ENCODE results near the gene RPL11.
"Not testable (repeated sequence)": the region's sequence is repeated elsewhere in the genome, so short reads cannot be mapped to it uniquely, and the experiment has no call there.

RPL11 gene

DNA sequence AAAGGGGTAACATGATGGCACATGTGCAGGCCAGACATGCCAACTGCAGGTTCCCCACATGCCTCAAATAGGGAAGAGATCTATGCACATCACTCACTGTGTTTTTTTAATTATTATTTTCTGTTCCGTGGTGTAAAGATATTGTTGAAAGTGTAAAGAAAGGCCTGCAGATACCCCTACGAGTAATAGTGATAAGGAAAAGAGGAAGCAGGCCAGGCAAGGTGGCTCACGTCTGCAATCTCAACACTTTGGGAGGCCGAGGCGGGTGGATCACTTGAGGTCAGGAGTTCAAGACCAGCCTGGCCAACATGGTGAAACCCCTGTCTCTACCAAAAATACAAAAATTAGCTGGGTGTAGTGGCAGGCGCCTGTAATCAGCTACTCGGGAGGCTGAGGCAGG lies 6.4 kb upstream of the RPL11 start:
- not testable (repeated sequence) for DNase-seq (ENCODE audit: low read depth, low spot score)

- DNase-seq (ENCODE audit: low read depth, low spot score), result not testable (repeated sequence)
Measured at GRCh38 chr1:23687680-23688079, 3.9 kb upstream of the RPL11 start.

- not testable (repeated sequence) for DNase-seq (ENCODE audit: low read depth, low spot score)
Measured at GRCh38 chr1:23688281-23688680, 3.3 kb upstream of the RPL11 start.

DNA sequence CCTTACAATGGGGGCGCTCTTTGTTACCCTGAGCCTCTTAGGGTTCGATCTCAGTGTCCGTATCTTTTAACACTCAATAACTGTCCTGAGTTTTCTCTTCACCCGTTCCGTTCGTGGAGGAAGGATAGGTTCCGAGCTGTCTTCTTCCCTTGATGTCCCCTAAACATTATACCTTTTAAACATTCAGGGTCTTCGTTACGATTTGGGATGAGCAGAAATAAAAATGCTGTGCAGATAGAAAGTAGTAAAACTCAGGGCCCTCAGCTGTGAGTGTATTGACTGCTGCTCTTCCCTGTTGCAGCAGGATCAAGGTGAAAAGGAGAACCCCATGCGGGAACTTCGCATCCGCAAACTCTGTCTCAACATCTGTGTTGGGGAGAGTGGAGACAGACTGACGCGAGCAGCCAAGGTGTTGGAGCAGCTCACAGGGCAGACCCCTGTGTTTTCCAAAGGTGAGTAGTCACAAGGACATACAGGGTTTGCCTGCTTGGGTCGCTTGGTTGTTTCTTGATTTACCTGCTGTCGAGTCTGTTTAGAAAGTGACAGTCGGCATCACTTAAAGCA lies 784 bp downstream of the RPL11 start:
- no peak for DNase-seq (ENCODE audit: low read depth, low spot score)

GRCh38 chr1:23693599-23693998 lies 2.0 kb downstream of the RPL11 start:
- DNase-seq (ENCODE audit: low read depth, low spot score), result no peak

- no peak for DNase-seq (ENCODE audit: low read depth, low spot score)
Measured at GRCh38 chr1:23694371-23694770, 2.8 kb downstream of the RPL11 start.

GRCh38 chr1:23695667-23696066 lies 4.1 kb downstream of the RPL11 start:
- no peak for DNase-seq (ENCODE audit: low read depth, low spot score)

- DNase-seq (ENCODE audit: low read depth, low spot score), result no peak
Measured at GRCh38 chr1:23696335-23696989, 4.9 kb downstream of the RPL11 start.

GRCh38 chr1:23698466-23698865 lies 6.9 kb downstream of the RPL11 start:
- DNase-seq (ENCODE audit: low read depth, low spot score), result no peak

- DNase-seq (ENCODE audit: low read depth, low spot score), result no peak
Measured at GRCh38 chr1:23699280-23700179, 7.9 kb downstream of the RPL11 start.

- no peak for DNase-seq (ENCODE audit: low read depth, low spot score)
Measured at GRCh38 chr1:23701310-23701709, 9.7 kb downstream of the RPL11 start.

GRCh38 chr1:23701996-23702395 lies 10.4 kb downstream of the RPL11 start:
- no peak for DNase-seq (ENCODE audit: low read depth, low spot score)

DNA sequence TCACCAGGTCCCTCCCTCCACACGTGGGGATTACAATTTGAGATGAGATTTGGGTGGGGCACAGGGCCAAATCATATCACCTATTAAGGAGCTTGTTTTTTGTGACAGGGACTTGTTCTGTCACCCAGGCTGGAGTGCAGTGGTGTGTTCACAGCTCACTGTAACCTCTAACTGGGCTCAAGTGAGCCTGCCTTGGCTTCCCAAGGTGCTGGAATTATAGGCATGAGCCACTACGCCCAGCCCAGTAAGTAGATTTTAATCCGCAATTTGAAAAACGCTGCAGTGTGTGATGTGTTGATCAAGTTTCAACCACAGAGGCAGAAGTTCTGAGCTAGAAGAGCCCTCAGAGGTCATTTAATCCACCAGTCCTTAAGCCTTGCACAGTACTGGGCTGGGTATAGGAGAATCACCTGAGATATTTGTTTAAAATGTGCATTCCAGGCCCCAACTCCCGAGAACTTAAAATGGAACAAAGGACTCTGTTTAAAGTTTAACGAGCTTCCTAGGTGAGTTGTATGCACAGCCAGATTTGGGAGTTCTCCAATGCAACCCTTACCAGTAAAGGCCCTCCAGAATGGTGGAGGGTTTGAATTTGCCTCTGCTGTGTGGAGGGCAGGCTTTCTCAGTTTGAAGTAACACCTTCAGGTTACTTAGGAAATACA lies 13.4 kb downstream of the RPL11 start:
- DNase-seq (ENCODE audit: low read depth, low spot score), result no peak

DNA sequence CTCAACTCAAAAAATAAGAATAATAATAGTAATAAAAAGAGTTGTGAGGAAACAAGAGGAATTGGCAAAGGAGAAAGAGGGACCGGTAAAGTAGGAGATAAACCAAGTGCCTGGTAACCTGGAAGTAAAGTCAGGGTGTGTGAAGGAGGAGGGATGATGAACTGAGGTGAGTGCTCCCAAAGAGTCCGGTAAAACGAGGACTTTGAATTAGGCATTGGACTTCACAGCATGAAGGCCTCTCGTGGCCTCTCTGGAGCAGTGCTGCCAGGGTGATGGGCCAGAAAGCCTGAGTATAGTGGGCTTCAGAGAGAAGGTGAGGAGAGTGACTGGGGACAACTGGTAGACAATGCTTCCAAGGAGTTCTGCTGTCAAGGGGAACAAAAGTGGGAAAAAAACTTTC lies 17.6 kb downstream of the RPL11 start:
- DNase-seq (ENCODE audit: low read depth, low spot score), result no peak

GRCh38 chr1:23718482-23718881 lies 26.9 kb downstream of the RPL11 start:
- peak; percentile 88 for DNase-seq (ENCODE audit: low read depth, low spot score)

DNA sequence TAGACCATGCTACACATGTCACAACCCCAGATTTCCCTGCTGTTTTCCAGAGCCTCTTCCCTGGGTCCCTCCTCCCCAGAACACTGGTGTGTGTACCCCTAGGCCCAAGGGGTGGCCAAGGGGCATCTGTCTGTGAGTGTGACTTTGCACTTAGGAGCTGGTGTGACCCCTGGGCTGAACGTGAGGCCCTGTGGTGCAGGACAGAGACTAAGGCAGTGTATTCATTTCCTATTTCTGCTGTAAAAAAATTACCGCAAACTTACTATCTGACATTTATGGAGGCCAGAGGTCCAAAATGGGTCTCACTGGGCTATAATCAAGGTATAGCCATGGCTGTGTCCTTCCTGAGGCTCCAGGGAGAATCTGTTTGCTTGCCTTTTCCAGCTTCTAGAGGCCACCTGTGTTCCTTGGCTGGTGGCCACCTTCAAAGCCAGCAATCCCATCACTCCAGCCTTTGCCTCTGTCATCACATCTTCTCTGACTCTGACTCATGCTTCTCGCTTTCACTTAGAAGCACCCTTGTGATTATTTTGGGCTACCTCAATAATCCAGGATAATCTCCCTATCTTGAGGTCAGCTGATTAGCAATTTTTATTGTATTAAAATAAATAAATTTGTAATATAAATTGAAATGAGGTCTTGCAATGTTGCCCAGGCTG lies 27.7 kb downstream of the RPL11 start:
- DNase-seq (ENCODE audit: low read depth, low spot score), result no peak

DNA sequence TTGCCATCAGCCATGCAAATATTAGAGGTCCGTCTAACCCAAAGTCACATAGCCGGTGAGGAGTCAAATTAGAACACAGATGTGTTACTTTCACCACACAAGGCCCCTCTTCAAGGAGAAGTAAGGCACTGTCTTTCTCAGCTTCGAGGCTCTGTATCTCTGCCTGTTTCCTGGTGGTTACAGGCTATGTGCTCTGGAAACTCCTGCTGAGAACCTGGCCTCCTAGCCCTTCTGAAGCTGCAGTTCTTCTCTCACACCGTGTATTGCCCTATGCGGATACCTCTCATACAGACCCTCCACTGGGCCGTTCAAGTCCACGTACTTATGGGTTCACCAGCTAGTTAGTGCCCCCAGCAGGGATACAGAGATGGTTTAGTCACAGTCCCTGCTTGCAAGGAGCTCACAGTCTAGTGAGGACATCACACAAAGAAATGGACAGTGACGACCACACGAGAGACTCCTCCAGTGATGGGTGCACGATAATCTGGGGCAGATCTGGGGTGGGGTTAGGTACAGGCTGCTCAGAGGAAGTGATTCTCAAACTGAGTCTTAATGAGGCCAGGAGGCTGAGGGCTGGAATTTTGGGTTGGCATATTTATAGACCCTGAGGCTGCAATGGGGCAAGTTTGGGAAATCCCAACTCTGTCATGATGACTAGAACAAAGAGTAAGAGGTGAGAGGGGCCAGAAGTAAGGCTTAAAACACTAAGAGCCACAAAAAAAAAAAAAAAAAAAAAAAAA lies 28.8 kb downstream of the RPL11 start:
- no peak for DNase-seq (ENCODE audit: low read depth, low spot score)

DNA sequence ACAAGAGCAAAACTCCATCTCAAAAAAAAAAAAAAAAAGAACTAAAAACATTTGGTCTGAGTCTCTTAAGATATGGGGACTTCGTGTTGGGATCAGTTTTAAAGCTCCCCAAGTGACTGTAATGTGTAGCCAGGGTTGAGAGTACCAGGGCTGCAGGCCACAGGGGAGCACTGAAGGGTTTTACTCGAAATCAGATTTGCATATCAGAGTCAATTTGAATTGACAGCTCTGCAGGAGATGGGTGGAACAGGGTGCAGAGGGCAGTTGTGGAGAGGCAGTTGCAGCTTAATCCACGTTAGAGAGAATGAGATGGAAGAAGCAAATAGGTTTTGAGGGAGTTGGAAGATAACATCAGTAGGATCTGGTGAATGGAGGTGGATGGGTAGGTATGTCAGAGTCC lies 31.0 kb downstream of the RPL11 start:
- no peak for DNase-seq (ENCODE audit: low read depth, low spot score)

DNA sequence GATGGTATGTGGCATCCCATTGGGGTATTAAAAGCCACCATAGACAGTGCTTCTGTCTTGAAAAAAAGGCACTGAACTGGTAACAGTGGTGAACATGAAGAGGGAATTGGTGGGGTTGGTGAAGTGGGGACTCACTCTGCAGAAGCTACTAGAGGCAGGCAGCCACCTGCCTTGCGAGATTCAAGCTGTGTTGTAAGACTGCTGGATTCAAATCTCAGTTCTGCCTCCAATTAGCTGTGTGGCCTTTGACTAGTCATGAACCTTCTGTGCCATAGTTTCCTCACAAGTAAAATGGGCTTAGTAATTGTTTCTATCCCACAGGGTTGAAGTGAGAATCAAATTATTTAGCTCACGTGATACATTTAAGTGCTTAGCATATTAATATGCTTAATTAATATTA lies 35.1 kb downstream of the RPL11 start:
- DNase-seq (ENCODE audit: low read depth, low spot score), result no peak

DNA sequence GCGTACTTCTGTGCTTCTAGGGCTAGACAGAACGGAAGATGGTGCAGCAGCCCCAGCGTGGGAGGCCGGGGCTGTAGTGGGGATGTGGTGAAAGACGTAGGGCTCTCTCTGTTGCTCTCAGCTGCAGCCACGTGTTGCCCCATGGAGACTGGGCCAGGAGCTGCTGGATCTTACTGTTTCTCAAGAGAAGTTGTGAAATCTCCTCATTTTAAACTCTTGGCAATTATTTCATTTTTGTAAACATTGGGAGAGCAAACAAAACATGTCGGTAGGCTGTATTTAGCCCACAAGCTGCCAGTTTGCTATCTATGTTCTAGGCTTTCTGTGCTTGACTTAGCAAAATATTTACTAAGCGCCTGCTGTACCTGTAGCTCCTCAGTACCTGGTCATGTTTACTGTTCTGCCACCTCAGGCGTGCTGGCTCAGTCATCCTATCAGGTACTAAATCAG lies 35.8 kb downstream of the RPL11 start:
- DNase-seq (ENCODE audit: low read depth, low spot score), result no peak
